Suprapubic skin (tissue), 3 donors: ENCODE measurements around the gene ATP9B.
"Not testable (repeated sequence)": the region's sequence is repeated elsewhere in the genome, so short reads cannot be mapped to it uniquely, and the experiment has no call there.

Experiments used
- CTCF ChIP-seq, 2 donors: fragments of 200-600 bp in 1 of 2; fragments of 450-650 bp in 1 of 2; sonication (generic) in 1 of 2; IDR thresholded peaks; one replicate each; pipeline ENCODE4 v1.5.1; 2016 to 2019; ENCODE audit warnings: antibody characterized with exemption in 2 of 2, mild to moderate bottlenecking in 1 of 2, moderate library complexity in 1 of 2
- POLR2AphosphoS5 ChIP-seq, 3 donors: sonication (generic); formaldehyde crosslinking; IDR thresholded peaks; one replicate each; pipeline ENCODE4 v1.6.1; 2017; ENCODE audit warnings: antibody characterized with exemption in 3 of 3

- TF ChIP-seq CTCF, POLR2AphosphoS5 (IDR thresholded peaks at IDR 0.05): not testable (repeated sequence)
Measured at GRCh38 chr18:79072655-79073054, 3.5 kb downstream of the ATP9B start.
